ENCODE data around the gene ARAP3. TPM values are rescaled to one million over a fixed set of nuclear protein-coding genes. Genes with fewer than 3 reads are reported as not detected.

ARAP3 gene
- total and polyA plus RNA-seq, 9 of the 15 experiments (the other 6 are each of a cell fraction or from before 2014, with no cell fraction given) = 0.83 to 25.7 (median 6.4) TPM

DNA sequence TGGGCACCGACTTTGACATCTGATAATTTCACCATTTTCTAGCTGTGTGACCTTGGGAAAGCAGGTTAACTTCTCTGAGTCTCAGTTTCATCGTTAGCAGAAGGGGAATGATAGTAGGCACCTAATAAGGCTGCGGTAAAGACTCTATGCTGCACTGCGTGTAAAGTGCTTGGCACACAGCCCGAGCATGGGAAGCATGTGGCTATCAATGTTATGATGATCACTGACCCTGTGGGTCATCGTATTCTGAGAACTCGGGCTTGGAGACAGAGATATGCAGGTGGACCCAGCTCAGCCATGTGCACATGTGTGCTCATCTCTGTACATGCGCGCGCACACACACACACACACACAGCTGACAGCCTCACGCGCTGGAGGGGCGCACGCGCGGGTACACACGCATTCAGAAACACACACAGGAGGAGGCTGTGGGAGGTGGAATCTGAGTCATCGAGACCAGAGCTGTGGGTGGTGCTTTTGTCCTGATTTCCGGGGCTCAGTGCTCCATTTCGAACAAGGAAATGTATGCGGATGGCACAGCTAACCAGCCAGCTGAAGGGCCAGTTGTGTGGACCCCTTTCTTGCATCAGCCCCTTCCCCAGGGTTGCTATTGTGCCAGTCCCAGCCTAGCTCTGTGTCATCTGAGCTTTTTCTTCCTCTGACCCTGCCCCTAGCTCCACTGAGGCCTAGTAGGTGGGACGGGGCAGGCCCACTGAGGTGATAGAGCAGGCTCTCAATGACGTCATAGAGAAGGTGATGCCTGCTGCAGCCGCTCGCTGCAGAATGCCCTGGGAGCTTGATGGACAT is 11.1 kb upstream of the ARAP3 start (continued):
- no peak for TF ChIP-seq NEUROD1 (IDR thresholded peaks at IDR 0.05; ENCODE audit: borderline replicate concordance, low read depth, low read length, partially characterized antibody)
- TF ChIP-seq ZNF77 (CRISPR knock-in tag; IDR thresholded peaks at IDR 0.05) = no peak
- no peak for TF ChIP-seq POLR2AphosphoS2 (IDR thresholded peaks at IDR 0.05; ENCODE audit: low read length)
- no peak for TF ChIP-seq EZH2 (IDR thresholded peaks at IDR 0.05; ENCODE audit: borderline replicate concordance, low read depth, low read length)
- TF ChIP-seq STAT5A (IDR thresholded peaks at IDR 0.05; ENCODE audit: borderline replicate concordance, low read length) = peak; percentile 90
- peak; percentile 84 for TF ChIP-seq TEAD4 (IDR thresholded peaks at IDR 0.05; ENCODE audit: low read length)
- TF ChIP-seq TEAD4 (CRISPR knock-in tag; IDR thresholded peaks at IDR 0.05; ENCODE audit: borderline replicate concordance) = no peak; the same call in 1 of the 2 replicates
- TF ChIP-seq, protein P1, sequence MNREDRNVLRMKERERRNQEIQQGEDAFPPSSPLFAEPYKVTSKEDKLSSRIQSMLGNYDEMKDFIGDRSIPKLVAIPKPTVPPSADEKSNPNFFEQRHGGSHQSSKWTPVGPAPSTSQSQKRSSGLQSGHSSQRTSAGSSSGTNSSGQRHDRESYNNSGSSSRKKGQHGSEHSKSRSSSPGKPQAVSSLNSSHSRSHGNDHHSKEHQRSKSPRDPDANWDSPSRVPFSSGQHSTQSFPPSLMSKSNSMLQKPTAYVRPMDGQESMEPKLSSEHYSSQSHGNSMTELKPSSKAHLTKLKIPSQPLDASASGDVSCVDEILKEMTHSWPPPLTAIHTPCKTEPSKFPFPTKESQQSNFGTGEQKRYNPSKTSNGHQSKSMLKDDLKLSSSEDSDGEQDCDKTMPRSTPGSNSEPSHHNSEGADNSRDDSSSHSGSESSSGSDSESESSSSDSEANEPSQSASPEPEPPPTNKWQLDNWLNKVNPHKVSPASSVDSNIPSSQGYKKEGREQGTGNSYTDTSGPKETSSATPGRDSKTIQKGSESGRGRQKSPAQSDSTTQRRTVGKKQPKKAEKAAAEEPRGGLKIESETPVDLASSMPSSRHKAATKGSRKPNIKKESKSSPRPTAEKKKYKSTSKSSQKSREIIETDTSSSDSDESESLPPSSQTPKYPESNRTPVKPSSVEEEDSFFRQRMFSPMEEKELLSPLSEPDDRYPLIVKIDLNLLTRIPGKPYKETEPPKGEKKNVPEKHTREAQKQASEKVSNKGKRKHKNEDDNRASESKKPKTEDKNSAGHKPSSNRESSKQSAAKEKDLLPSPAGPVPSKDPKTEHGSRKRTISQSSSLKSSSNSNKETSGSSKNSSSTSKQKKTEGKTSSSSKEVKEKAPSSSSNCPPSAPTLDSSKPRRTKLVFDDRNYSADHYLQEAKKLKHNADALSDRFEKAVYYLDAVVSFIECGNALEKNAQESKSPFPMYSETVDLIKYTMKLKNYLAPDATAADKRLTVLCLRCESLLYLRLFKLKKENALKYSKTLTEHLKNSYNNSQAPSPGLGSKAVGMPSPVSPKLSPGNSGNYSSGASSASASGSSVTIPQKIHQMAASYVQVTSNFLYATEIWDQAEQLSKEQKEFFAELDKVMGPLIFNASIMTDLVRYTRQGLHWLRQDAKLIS (CRISPR knock-in tag; IDR thresholded peaks at IDR 0.05) = 0 out of 2 replicates have a peak, but pooled peaks have one; percentile 44
- TF ChIP-seq ZNF175 (CRISPR knock-in tag; IDR thresholded peaks at IDR 0.05; ENCODE audit: low read depth) = no peak
- no peak for TF ChIP-seq ASH1L (IDR thresholded peaks at IDR 0.05; ENCODE audit: borderline replicate concordance, low read depth, partially characterized antibody)
- no peak for TF ChIP-seq MXI1 (IDR thresholded peaks at IDR 0.05; ENCODE audit: low read depth, low read length)
- TF ChIP-seq XRCC5 (IDR thresholded peaks at IDR 0.05; ENCODE audit: low read depth, low read length) = no peak
- no peak for TF ChIP-seq GTF2A2 (tag; IDR thresholded peaks at IDR 0.05)
- TF ChIP-seq, protein P2, sequence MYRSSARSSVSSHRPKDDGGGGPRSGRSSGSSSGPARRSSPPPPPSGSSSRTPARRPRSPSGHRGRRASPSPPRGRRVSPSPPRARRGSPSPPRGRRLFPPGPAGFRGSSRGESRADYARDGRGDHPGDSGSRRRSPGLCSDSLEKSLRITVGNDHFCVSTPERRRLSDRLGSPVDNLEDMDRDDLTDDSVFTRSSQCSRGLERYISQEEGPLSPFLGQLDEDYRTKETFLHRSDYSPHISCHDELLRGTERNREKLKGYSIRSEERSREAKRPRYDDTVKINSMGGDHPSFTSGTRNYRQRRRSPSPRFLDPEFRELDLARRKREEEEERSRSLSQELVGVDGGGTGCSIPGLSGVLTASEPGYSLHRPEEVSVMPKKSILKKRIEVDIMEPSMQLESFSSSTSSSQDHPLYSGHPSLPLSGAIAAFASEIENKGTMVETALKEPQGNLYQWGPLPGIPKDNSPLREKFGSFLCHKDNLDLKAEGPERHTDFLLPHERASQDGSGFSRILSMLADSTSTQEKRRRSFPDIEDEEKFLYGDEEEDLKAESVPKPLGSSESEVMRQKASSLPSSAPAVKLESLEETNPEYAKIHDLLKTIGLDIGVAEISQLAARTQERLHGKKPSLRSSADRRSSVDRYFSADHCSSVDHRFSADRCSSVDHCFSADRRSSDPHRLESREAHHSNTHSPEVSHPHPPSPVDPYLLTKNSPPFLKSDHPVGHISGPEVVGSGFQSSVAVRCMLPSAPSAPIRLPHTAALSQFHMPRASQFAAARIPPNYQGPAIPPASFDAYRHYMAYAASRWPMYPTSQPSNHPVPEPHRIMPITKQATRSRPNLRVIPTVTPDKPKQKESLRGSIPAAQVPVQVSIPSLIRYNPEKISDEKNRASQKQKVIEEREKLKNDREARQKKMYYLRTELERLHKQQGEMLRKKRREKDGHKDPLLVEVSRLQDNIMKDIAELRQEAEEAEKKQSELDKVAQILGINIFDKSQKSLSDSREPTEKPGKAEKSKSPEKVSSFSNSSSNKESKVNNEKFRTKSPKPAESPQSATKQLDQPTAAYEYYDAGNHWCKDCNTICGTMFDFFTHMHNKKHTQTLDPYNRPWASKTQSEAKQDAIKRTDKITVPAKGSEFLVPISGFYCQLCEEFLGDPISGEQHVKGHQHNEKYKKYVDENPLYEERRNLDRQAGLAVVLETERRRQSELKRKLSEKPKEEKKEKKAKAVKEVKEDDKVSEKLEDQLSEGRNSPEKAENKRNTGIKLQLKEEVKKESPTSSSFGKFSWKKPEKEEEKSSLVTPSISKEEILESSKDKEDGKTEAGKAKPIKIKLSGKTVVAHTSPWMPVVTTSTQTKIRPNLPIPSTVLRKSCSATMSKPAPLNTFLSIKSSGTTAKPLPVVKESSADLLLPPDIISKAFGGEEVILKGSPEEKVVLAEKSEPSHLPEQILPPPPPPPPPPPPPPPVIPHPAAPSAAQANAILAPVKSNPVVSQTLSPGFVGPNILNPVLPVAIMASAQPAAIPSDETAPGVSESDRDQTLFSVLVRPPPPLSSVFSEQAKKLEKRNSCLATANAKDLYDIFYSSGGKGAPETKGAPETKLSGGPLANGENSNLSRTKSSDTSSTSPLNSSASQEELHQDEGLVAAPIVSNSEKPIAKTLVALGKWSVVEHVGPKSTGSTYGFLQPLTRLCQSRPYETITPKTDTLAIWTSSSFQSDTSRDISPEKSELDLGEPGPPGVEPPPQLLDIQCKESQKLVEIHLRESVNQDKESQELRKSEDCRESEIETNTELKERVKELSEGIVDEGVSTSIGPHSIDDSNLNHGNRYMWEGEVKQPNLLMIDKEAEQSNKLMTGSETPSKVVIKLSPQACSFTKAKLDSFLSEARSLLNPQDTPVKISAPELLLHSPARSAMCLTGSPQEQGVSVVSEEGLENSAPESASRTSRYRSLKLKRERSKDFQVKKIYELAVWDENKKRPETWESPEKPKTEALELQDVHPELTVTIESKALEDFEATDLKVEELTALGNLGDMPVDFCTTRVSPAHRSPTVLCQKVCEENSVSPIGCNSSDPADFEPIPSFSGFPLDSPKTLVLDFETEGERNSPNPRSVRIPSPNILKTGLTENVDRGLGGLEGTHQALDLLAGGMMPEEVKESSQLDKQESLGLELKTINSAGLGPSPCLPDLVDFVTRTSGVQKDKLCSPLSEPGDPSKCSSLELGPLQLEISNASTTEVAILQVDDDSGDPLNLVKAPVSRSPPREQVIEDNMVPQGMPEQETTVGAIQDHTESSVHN (IDR thresholded peaks at IDR 0.05; ENCODE audit: borderline replicate concordance in 1 of 2, low read depth in 1 of 2) = no peak
- peak in 1 of 2 experiments; percentile 46; a peak in 1 of 4 replicates for TF ChIP-seq ARNT (IDR thresholded peaks at IDR 0.05)

Measured in K562 (cell line).